Gastrocnemius medialis (tissue), 4 donors: Measurements from ENCODE around the gene NFX1.

Experiments used
- POLR2A ChIP-seq, 2 donors: fragments of 450-650 bp; IDR thresholded peaks; one replicate each; pipeline ENCODE4 v1.6.1; 2017; ENCODE audit warnings: antibody characterized with exemption in 2 of 2, mild to moderate bottlenecking in 2 of 2, moderate library complexity in 2 of 2
- TF ChIP-seq, protein P1 (sequence below), 5 experiments: fragments of 450-650 bp in 3 of 5; fragments of 200-600 bp in 2 of 5; sonication (generic) in 2 of 5; IDR thresholded peaks in 4 of 5; conservative IDR thresholded peaks in 1 of 5; 1 replicate in 4 of 5; 2 replicates in 1 of 5; pipeline ENCODE4 v1.5.1; 2016 to 2019; ENCODE audit warnings: antibody characterized with exemption in 5 of 5, mild to moderate bottlenecking in 3 of 5, moderate library complexity in 3 of 5

DNA sequence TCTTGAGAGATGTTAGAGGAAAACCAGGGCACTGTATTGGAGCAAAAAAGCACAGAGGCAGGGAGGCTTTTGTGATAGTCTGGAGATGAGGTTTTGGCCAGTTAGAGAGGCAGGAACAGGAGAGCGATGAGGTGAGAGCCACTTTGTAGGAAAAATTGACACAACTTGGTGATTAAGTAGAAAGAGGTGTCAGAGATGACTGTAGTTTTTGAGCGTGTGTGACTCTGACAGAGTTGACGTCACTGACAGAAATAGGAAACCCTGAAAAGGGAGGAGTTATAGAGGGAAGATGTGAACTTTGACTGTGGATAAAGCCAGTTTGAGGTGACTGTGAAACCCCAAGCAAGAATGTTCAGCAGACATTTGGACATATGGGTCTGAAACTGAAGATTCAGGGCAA is 15.7 kb downstream of the NFX1 start:
- TF ChIP-seq, protein P1, sequence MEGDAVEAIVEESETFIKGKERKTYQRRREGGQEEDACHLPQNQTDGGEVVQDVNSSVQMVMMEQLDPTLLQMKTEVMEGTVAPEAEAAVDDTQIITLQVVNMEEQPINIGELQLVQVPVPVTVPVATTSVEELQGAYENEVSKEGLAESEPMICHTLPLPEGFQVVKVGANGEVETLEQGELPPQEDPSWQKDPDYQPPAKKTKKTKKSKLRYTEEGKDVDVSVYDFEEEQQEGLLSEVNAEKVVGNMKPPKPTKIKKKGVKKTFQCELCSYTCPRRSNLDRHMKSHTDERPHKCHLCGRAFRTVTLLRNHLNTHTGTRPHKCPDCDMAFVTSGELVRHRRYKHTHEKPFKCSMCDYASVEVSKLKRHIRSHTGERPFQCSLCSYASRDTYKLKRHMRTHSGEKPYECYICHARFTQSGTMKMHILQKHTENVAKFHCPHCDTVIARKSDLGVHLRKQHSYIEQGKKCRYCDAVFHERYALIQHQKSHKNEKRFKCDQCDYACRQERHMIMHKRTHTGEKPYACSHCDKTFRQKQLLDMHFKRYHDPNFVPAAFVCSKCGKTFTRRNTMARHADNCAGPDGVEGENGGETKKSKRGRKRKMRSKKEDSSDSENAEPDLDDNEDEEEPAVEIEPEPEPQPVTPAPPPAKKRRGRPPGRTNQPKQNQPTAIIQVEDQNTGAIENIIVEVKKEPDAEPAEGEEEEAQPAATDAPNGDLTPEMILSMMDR (IDR thresholded peaks at IDR 0.05 in 4 of 5, conservative IDR thresholded peaks at IDR 0.05 in 1 of 5) = no peak
- no peak for TF ChIP-seq POLR2A (IDR thresholded peaks at IDR 0.05)
